COLO668 (cell line): ENCODE data around the gene APAF1.
"Not testable (repeated sequence)": the region's sequence is repeated elsewhere in the genome, so short reads cannot be mapped to it uniquely, and the experiment has no call there.

Source experiments
- DNase-seq: peaks from one replicate; lab custom pipeline; 2025; ENCODE audit not compliant: unreplicated experiment; lab: John Stamatoyannopoulos, UW

Gene APAF1

GRCh38 chr12:98754095-98754494, 109.0 kb downstream of the APAF1 start:
- peak; percentile 65 for DNase-seq

GRCh38 chr12:98755855-98756254, 110.8 kb downstream of the APAF1 start:
- DNase-seq: not testable (repeated sequence)

- DNase-seq: no peak
Observed at GRCh38 chr12:98757455-98757854, 112.4 kb downstream of the APAF1 start.

GRCh38 chr12:98758331-98758730, 113.2 kb downstream of the APAF1 start:
- no peak for DNase-seq

GRCh38 chr12:98763656-98764055, 118.6 kb downstream of the APAF1 start:
- no peak for DNase-seq

- DNase-seq: no peak
Observed at GRCh38 chr12:98767248-98767647, 122.2 kb downstream of the APAF1 start.

GRCh38 chr12:98769068-98769467, 124.0 kb downstream of the APAF1 start:
- no peak for DNase-seq

- DNase-seq: no peak
Observed at GRCh38 chr12:98770230-98770629, 125.1 kb downstream of the APAF1 start.

- no peak for DNase-seq
Observed at GRCh38 chr12:98771811-98772752, 127.0 kb downstream of the APAF1 start.

GRCh38 chr12:98772818-98773217, 127.7 kb downstream of the APAF1 start:
- DNase-seq: no peak

- DNase-seq: no peak
Observed at GRCh38 chr12:98780261-98780660, 135.2 kb downstream of the APAF1 start.

GRCh38 chr12:98783420-98783819, 138.3 kb downstream of the APAF1 start:
- no peak for DNase-seq
